HG03460 (cell line): ENCODE data around the gene NDE1.
A peak's percentile ranks its signal among the peaks of the same experiment; 100 is the strongest.

Experiments used
- ATAC-seq: cut with Tn5 transposase; IDR thresholded peaks from one replicate; pipeline ENCODE4 v1.9.1; 2021; ENCODE audit not compliant: unreplicated experiment

NDE1 gene

DNA sequence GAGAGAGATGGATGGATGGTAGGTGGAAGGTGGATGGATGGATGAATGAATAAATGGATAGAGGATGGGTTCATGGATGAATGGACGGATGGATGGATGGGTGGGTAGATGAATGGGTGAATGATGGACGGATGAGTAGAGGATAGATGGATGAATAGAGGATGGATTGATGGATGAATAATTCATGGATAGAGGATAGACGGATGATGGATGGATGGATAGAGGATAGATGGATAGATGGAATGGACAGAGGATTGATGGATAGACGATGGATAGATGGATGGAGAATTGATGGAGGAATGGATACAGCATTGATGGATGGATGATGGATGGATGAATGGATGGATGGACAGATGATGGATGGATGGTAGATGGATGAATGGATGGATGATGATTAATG is 115.1 kb downstream of the NDE1 start:
- no peak for ATAC-seq

DNA sequence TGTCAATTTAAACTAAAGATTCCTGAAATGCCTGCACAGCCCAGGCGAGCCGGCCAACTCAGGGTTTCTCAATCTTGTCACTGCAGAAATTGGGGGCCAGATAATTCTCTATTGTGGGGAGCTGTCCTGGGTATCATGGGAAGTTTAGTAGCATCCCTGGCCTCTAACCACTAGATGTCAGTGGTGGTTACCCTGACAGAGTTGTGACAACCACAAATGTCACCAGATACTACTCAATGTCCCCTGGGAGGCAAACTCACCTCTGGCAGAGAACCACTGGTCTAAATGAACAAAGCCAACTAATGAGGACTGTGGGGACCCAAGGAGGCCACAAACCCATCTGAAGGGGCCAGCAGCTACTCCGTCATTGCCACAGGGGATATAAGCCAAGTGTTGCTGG is 115.8 kb downstream of the NDE1 start:
- peak; percentile 89 for ATAC-seq

DNA sequence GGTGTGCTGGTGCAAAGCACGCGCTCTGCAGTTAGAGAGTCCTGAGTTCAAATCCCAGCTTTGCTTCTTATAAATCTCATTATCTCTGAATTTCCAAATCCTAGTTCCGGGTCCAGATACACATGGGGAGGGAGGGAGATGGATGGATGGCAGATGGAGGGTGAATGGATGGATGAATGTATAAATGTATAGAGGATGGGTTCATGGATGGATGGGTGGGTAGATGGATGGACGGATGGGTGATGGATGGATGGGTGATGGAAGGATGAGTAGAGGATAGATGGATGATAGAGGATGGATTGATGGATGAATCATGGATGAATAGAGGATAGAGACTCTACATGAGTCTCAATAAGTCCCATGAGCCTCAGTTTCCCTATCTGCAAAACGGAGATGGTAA is 116.9 kb downstream of the NDE1 start:
- ATAC-seq, result no peak

DNA sequence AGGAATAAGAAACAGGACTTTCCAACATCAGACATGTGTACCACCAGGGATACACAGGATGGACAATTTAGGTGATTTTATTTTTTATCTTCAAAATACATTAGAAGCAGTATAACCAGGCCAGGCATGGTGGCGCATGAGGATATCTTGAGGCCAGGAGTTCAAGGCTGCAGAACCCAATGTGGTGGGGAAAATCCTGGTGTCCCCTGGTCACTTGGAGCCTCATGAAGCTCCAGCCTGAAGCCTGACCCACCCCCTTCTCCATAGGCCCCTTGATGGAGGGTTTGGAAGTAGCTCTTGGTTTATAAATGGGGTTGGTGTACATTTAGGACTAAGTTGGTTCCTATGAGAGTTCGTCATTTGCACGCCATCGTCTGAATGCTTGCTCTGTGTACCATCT is 118.2 kb downstream of the NDE1 start:
- ATAC-seq, result no peak

DNA sequence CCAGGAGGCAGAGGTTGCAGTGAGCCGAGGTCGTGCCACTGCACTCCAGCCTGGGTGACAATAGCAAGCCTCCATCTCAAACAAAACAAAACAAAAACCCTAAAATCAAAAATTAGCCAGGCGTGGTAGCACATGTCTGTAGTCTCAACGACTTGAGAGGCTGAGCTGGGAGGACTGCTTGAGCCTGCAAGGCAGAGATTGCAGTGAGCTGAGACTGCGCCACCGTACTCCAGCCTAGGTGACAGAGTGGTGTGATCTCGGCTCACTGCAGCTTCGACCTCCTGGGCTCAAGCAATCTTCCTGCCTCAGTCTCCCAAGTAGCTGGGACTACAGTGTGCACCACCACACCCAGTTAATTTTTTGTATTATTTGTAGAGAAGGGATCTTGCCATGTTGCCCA is 119.2 kb downstream of the NDE1 start:
- no peak for ATAC-seq

DNA sequence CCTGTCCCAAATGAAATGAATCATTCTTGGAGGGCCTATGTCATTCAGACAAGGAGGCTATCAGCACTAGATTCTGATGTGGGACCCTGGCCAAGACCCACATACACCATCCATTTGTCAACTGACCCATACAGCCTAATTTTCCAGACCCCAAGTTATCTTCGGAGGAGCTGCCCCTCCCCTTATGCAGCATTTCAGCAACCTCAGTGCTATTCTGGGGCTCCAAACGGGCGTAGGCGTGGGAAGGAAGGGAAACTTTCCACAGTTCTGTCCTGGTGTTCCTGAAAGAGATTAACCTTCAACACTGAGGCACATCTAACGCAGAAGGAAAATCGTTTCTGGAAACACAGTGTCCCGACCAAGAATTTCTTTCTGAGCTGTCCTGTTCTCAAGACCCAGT is 120.1 kb downstream of the NDE1 start:
- ATAC-seq, result no peak

DNA sequence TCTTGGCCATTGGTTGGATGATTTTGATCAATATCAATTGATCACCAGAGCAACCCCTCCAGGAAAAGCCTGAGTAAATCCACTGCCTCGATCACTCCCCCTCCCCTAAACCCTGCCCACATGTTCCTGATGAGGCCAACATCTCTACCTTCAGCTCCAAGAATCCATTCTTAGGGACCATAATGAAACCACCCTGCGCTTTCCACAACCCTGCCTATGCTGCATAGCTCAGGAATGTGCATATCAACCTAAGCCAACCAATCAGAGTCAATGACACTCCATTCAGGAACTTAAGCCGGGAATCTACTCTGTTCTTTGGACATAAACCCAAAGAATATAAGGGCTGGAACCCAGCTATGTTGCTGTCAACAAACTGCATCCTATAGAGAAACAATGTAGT is 120.5 kb downstream of the NDE1 start:
- ATAC-seq, result no peak

DNA sequence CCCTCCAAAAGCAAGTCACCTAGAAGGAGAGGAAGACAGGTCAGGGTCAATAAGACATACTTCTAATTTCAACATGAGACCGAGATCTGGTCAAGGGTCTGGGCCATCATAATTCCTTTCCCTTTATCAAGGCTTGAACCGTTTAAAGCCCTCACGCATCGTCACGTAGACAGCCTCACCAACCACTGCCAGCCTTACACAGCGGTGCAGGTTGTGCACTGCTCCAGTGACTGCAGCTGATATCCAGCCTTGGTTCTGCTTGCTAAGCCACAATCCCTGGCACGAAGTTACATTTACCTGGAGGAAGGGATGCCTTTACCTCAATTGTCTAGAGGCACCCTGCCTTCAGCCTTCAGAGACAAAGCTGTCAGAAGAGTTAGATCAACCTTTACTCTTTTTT is 121.6 kb downstream of the NDE1 start:
- no peak for ATAC-seq

DNA sequence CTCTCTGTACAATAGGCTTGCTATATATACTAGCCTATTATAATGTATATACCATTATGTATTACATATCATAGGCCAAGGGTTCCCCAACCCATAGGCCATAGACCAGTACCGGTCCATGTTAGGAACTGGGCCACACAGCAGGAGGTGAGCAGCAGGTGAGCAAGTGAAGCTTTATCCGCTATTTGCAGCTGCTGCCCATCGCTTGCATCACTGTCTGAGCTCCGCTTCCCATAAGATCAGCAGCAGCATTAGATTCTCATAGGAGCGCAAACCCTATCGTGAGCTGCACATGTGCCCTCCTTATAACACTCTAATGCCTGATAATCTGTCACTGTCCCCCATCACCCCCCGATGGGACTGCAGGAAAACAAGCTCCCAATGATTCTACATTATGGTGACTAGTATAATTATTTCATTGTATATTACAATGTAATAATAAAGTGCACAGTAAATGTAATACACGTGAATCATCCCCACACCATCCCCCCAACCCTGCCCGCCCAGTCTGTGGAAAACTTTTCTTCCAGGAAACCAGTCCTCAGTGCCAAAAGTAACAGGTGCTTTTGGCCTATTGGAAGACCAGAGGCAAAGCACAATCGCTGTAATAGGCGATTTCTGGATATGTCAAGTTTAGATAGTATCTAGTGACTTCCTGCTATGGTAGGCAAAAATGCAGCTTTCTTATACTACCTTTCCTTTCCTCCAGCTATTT is 122.7 kb downstream of the NDE1 start:
- no peak for ATAC-seq

DNA sequence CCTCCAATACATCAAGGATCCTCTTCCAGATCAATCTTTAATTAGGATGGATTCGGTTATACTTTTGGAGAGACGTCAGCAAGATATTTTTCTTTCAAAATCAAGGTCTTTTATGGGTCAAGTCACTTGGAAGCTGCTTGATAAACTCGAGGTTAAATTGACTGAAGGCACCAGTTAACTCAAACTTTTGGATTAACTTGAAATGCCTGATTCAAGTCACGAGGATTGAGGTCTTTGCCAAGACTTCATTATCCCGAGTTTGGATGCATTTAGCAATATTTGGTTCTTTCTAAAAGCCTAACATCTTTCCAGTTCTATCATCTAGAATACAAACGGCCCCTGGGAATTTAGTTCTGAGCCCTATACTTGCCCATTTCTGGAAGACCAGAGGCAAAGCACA is 123.9 kb downstream of the NDE1 start:
- no peak for ATAC-seq

DNA sequence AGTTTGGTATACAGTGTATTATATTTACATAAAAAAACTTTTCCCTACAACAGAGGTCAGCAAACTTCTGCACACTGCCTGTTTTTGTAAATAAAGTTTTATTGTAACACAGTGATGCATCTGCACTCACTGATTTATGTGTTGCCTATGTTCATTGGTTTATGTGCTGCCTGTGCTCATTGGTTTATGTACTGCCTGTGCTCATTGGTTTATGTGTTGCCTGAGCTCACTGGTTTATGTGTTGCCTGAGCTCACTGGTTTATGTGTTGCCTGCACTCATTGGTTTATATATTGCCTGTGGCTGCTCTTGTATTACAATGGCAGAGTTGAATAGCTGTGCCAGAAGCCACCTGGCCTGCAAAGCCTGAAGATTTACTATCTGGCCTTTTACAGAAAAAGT is 125.2 kb downstream of the NDE1 start:
- ATAC-seq, result no peak

DNA sequence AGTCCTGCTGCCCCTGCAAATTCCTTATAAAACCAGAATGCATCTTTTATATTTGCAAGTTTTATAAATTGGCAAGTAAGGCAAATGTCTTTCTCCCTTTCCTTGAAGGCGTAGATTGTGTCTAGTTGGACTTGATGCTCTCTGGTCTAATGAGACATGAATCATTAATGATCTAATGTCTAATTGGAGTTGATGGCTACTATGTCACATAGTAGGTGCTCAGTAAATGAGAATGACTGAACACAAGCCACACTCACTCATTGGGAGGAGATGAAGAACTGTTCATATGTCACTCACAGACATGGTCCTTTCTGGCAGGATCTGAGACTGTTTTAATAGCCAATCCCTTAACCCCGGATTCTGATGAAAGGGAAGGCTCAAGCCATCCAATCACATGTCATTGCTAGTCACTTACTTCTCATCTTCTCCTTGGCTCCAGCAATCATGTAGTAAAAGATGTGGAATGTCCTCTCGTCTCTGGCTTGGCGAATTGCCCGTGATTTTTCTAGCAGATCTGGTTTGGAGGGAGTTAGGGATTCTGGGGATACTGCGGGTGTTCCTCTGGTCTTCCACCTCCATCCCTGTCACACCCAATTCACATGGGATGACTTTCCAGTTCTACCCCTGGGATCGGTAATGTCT is 125.7 kb downstream of the NDE1 start:
- ATAC-seq, result no peak
